Brain microvascular endothelial cell (primary cell): Measurements from ENCODE around the gene SIRT1.
"Not testable (repeated sequence)": the region's sequence is repeated elsewhere in the genome, so short reads cannot be mapped to it uniquely, and the experiment has no call there.

Experiments
- DNase-seq: peaks from one replicate; pipeline ENCODE4 v3.0.0-alpha.2; 2020
- H3K27ac ChIP-seq: fragments of 250-450 bp; sonication (Bioruptor Pico); 2 replicates; pipeline ENCODE4 v1.5.1; 2020; ENCODE audit warnings: mild to moderate bottlenecking, moderate library complexity
- H3K27me3 ChIP-seq: fragments of 250-450 bp; sonication (Bioruptor Pico); replicated peaks from 2 replicates; pipeline ENCODE4 v1.5.1; 2020; ENCODE audit warnings: mild to moderate bottlenecking
- H3K36me3 ChIP-seq: fragments of 250-450 bp; sonication (Bioruptor Pico); replicated peaks from 2 replicates; pipeline ENCODE4 v1.5.1; 2020; ENCODE audit warnings: mild to moderate bottlenecking
- H3K4me3 ChIP-seq: 2 replicates; pipeline ENCODE4 v1.5.1; 2011; ENCODE audit warnings: low read depth, mild to moderate bottlenecking, control low read depth, low read length, moderate library complexity
- CTCF ChIP-seq: IDR thresholded peaks from 2 replicates; pipeline ENCODE4 v1.5.1; 2011; ENCODE audit warnings: low read depth, mild to moderate bottlenecking, moderate library complexity, low read length, control low read depth, inconsistent platforms; ENCODE audit errors: missing control alignments
- in situ Hi-C: cut with HindIII; loops from 2 replicates; pipeline ENCODE4 v1.10.0; 2017; ENCODE audit warnings: low sequenced_read_pairs, low pct_ligation_motif_present

The SIRT1 gene

GRCh38 chr10:67884313-67884841 is at the start of gene SIRT1:
TSS of gene SIRT1 (plus strand) at chr10:67884656. CDS start at chr10:67884722, 66 bp downstream.
- in situ Hi-C loops: no loop called here
- H3K36me3 ChIP-seq: peaks cover 13% of the 10 kb centered on the region

GRCh38 chr10:67835541-67836394 is 48.7 kb upstream of the SIRT1 start:
- DNase-seq, H3K36me3 ChIP-seq, in situ Hi-C loops, H3K27ac ChIP-seq, H3K4me3 ChIP-seq, H3K27me3 ChIP-seq: not testable (repeated sequence)

More at GRCh38 chr10:67884313-67884841, at the start of gene SIRT1:
- Histone ChIP-seq H3K27me3 (no peaks in the 10 kb centered on the region), H3K4me3 (peak within 1 kb of the TSS; percentile 82), H3K27ac (peak within 1 kb of the TSS; percentile 84)
- TF ChIP-seq CTCF: no peak
- peak; percentile 89 for DNase-seq

GRCh38 chr10:67836488-67836887 is 48.0 kb upstream of the SIRT1 start:
- H3K36me3 ChIP-seq: no peaks in the 10 kb centered on the region
- H3K4me3 ChIP-seq: no peak overlapping the region
- no peak for DNase-seq
- no peak overlapping the region for H3K27ac ChIP-seq
- no peak for TF ChIP-seq CTCF
- in situ Hi-C loops: no loop called here
- H3K27me3 ChIP-seq: no peaks in the 10 kb centered on the region

- in situ Hi-C loops: no loop called here
- H3K4me3 ChIP-seq: peak overlapping the region; percentile 1
- no peaks in the 10 kb centered on the region for H3K36me3 ChIP-seq
- DNase-seq: no peak
- no peak overlapping the region for H3K27ac ChIP-seq
- no peaks in the 10 kb centered on the region for H3K27me3 ChIP-seq
- no peak for TF ChIP-seq CTCF
Measured at GRCh38 chr10:67836972-67837371, 47.5 kb upstream of the SIRT1 start.

GRCh38 chr10:67837541-67838314 is 46.7 kb upstream of the SIRT1 start, which contains the start of gene DNAJC12:
TSS of gene DNAJC12 (minus strand) at chr10:67838188. CDS start at chr10:67838011, 177 bp downstream.
- peak; percentile 70 for DNase-seq
- Histone ChIP-seq H3K36me3 (no peaks in the 10 kb centered on the region), H3K27ac (no peak within 1 kb of the TSS), H3K27me3 (no peaks in the 10 kb centered on the region), H3K4me3 (peak within 1 kb of the TSS; percentile 45)
- in situ Hi-C loops: no loop called here
- no peak for TF ChIP-seq CTCF

- in situ Hi-C loops, DNase-seq, H3K4me3 ChIP-seq, H3K27me3 ChIP-seq, H3K27ac ChIP-seq, H3K36me3 ChIP-seq: not testable (repeated sequence)
Measured at GRCh38 chr10:67839511-67839910, 44.9 kb upstream of the SIRT1 start.
